IMR-90 (cell line): ENCODE results near the gene LUC7L3. TPM values are rescaled to one million over a fixed set of nuclear protein-coding genes. Genes with fewer than 3 reads are reported as not detected.

Source experiments
- ATAC-seq: fragments of 200-7000 bp; cut with Tn5 transposase; 2 replicates; pipeline ENCODE4 v1.9.1; 2020; ENCODE audit warnings: low read depth, mild to moderate bottlenecking, moderate library complexity
- BruUV-seq: library from RNA; stranded (reverse); fragments of 400-500 nt; replicated peaks from 2 replicates; lab custom pipeline; 2021; lab: Mats Ljungman, UMichigan
- CTCF ChIA-PET: fragments of 300-600 bp; formaldehyde crosslinking; extraction: SDS; loops from one replicate; lab custom pipeline; 2021; ENCODE audit warnings: antibody characterized with exemption; lab: Yijun Ruan, JAX
- POLR2A ChIA-PET: fragments of 300-600 bp; sonication (Branson Sonifier 250); formaldehyde crosslinking; loops from one replicate; lab custom pipeline; 2022; ENCODE audit warnings: antibody characterized with exemption; ENCODE audit not compliant: unreplicated experiment; lab: Charles Lee
- DNase-seq: peaks from one replicate; pipeline ENCODE4 v3.0.0; 2013
- H2AFZ ChIP-seq: replicated peaks from 2 replicates; pipeline ENCODE3; 2013; ENCODE audit warnings: low read length, mild to moderate bottlenecking; ENCODE audit not compliant: poor library complexity
- H2AK5ac ChIP-seq: 2 replicates; pipeline ENCODE4 v1.6.1; 2013; ENCODE audit warnings: low read depth, low read length, inconsistent platforms
- H2AK9ac ChIP-seq: replicated peaks from 2 replicates; pipeline ENCODE3; 2013; ENCODE audit warnings: mild to moderate bottlenecking, low read depth, low read length, moderate library complexity; ENCODE audit not compliant: poor library complexity
- H2BK120ac ChIP-seq: 2 replicates; pipeline ENCODE4 v1.6.1; 2013; ENCODE audit warnings: low read depth, low read length, inconsistent platforms
- H2BK15ac ChIP-seq: 3 replicates; pipeline ENCODE4 v1.6.1; 2013; ENCODE audit warnings: low read depth, low read length, inconsistent platforms
- H2BK20ac ChIP-seq: 2 replicates; pipeline ENCODE4 v1.6.1; 2013; ENCODE audit warnings: low read depth, mild to moderate bottlenecking, inconsistent platforms, low read length, moderate library complexity
- H2BK5ac ChIP-seq: 2 replicates; pipeline ENCODE4 v1.6.1; 2013; ENCODE audit warnings: mild to moderate bottlenecking, low read depth, low read length, inconsistent platforms; ENCODE audit not compliant: poor library complexity, severe bottlenecking
- H3K14ac ChIP-seq: replicated peaks from 2 replicates; pipeline ENCODE4 v1.6.1; 2013; ENCODE audit warnings: low read depth, low read length, inconsistent platforms
- H3K18ac ChIP-seq: 2 replicates; pipeline ENCODE4 v1.6.1; 2013; ENCODE audit warnings: low read depth, low read length, control low read depth
- H3K23ac ChIP-seq: 2 replicates; pipeline ENCODE4 v1.6.1; 2013; ENCODE audit warnings: low read depth, low read length, inconsistent platforms
- H3K27ac ChIP-seq: 2 replicates; pipeline ENCODE4 v1.5.1; 2013; ENCODE audit warnings: mild to moderate bottlenecking, control low read depth, low read length; ENCODE audit not compliant: insufficient read depth
- H3K27me3 ChIP-seq: 2 replicates; pipeline ENCODE4 v1.6.1; 2013; ENCODE audit warnings: low read length; ENCODE audit not compliant: control insufficient read depth, insufficient read depth
- H3K36me3 ChIP-seq: 2 replicates; pipeline ENCODE4 v1.6.1; 2013; ENCODE audit warnings: low read length, mixed read lengths; ENCODE audit not compliant: control insufficient read depth, insufficient read depth
- H3K4ac ChIP-seq: 2 replicates; pipeline ENCODE4 v1.6.1; 2013; ENCODE audit warnings: low read depth, low read length, inconsistent platforms
- H3K4me1 ChIP-seq: 2 replicates; pipeline ENCODE4 v1.6.1; 2013; ENCODE audit warnings: low read length, mixed read lengths; ENCODE audit not compliant: control insufficient read depth, insufficient read depth
- H3K4me2 ChIP-seq: 2 replicates; pipeline ENCODE4 v1.6.1; 2013; ENCODE audit warnings: low read depth, mild to moderate bottlenecking, control low read depth, low read length, moderate library complexity
- H3K4me3 ChIP-seq: 2 replicates; pipeline ENCODE4 v1.5.1; 2013; ENCODE audit warnings: low read depth, mild to moderate bottlenecking, control low read depth, low read length, moderate library complexity; ENCODE audit not compliant: insufficient read depth
- H3K56ac ChIP-seq: 2 replicates; pipeline ENCODE4 v1.6.1; 2013; ENCODE audit warnings: low read length, inconsistent platforms; ENCODE audit not compliant: insufficient read depth; ENCODE audit errors: extremely low read depth
- H3K79me1 ChIP-seq, 2 experiments: 2 replicates each; pipeline ENCODE4 v1.6.1; 2013; ENCODE audit warnings: low read length in 2 of 2, inconsistent platforms in 1 of 2, low read depth in 1 of 2
- H3K9ac ChIP-seq: 2 replicates; pipeline ENCODE4 v1.6.1; 2013; ENCODE audit warnings: low read depth, low read length, control low read depth
- H3K9me1 ChIP-seq: 2 replicates; pipeline ENCODE4 v1.6.1; 2013; ENCODE audit warnings: low read length, inconsistent platforms; ENCODE audit not compliant: insufficient read depth
- H3K9me3 ChIP-seq: 2 replicates; pipeline ENCODE4 v1.6.1; 2013; ENCODE audit warnings: low read length; ENCODE audit not compliant: control insufficient read depth, insufficient read depth
- H4K20me1 ChIP-seq: 2 replicates; pipeline ENCODE4 v1.6.1; 2013; ENCODE audit warnings: low read length, inconsistent platforms; ENCODE audit not compliant: insufficient read depth
- H4K5ac ChIP-seq: 2 replicates; pipeline ENCODE4 v1.6.1; 2013; ENCODE audit warnings: mild to moderate bottlenecking, low read depth, low read length, control low read depth
- H4K8ac ChIP-seq, 2 experiments: 2 replicates each; pipeline ENCODE4 v1.6.1; 2013; ENCODE audit warnings: low read depth in 2 of 2, low read length in 2 of 2, control low read depth in 1 of 2, inconsistent platforms in 1 of 2
- H4K91ac ChIP-seq: 2 replicates; pipeline ENCODE4 v1.6.1; 2013; ENCODE audit warnings: low read depth, low read length, inconsistent platforms; ENCODE audit not compliant: insufficient read depth
- MAFK ChIP-seq: IDR thresholded peaks from 2 replicates; pipeline ENCODE4 v1.6.1; 2012; ENCODE audit warnings: low read depth, low read length, improper control_type of control experiment
- RFX5 ChIP-seq: IDR thresholded peaks from 2 replicates; pipeline ENCODE4 v1.8.0; 2012; ENCODE audit warnings: low read depth, mild to moderate bottlenecking, low read length, moderate library complexity
- WGBS, 2 experiments: methylation state at CpG; one replicate each; pipeline versions ENCODE4 v1.1.5 to v1.1.7; 2013; ENCODE audit warnings: missing lambda C conversion rate in 2 of 2; ENCODE audit not compliant: insufficient read length in 1 of 2; ENCODE audit errors: extremely low coverage in 2 of 2; 5-methylcytosine and 5-hydroxymethylcytosine counted together
- dilution Hi-C: fragments of 300-500 bp; cut with HindIII; formaldehyde crosslinking; loops from one replicate; pipeline ENCODE4 v1.14.3; 2018; ENCODE audit warnings: low sequenced_read_pairs; ENCODE audit not compliant: unreplicated experiment
- in situ Hi-C: fragments of 300-500 bp; cut with MboI; formaldehyde crosslinking; loops from 3 replicates; pipeline ENCODE4 v1.14.3; 2019; ENCODE audit warnings: low sequenced_read_pairs, inconsistent platforms, mixed read lengths
- intact Hi-C: fragments of 100-400 bp; cut with micrococcal nuclease; formaldehyde crosslinking; loops from 2 replicates; pipeline ENCODE4 v1.10.0; 2022
- polyA plus RNA-seq, 3 experiments: library from polyadenylated mRNA; depleted of rRNA; stranded (reverse); fragments of >200 nt; gene quantifications; 2 replicates each; pipeline ENCODE4 v1.2.3, GENCODE V29; 2012; ENCODE audit warnings: low replicate concordance in 1 of 3
- total RNA-seq: library from RNA; depleted of rRNA; stranded (reverse); fragments of >200 nt; gene quantifications from 2 replicates; pipeline ENCODE4 v1.2.3, GENCODE V29; 2012

Gene LUC7L3
- total and polyA plus RNA-seq, 2 of the 4 experiments (the other 2 are of a cell fraction) = 17.7 to 44.7 TPM

GRCh38 chr17:50721194-50722010, 2.0 kb downstream of the LUC7L3 start:
- CTCF ChIA-PET = interaction anchor here (0.6 kb wide), 1 partner anchor 436 kb away, joined by 5 read pairs; no protein-coding TSS in a partner anchor
- 0 out of 2 replicates have a peak overlapping the region, but pooled peaks have one; percentile 5 for H3K14ac ChIP-seq
- H3K36me3 ChIP-seq = 0 out of 2 replicates have a peak, but pooled peaks cover 2% of the 10 kb centered on the region
- H3K9me3 ChIP-seq = no peaks in the 10 kb centered on the region
- peaks cover 6% of the 10 kb centered on the region for H3K9me1 ChIP-seq
- H4K20me1 ChIP-seq = peaks cover 65% of the 10 kb centered on the region
- no peak overlapping the region for H3K18ac ChIP-seq
- in situ Hi-C loops (no loop called here), intact Hi-C loops (no loop called here), dilution Hi-C loops (no loop called here)
- DNase-seq (no peak), ATAC-seq (no peak)
- peak overlapping the region; percentile 100 for H3K4me2 ChIP-seq
- H3K9ac ChIP-seq = peak overlapping the region; percentile 80; the same call in 1 of the 2 replicates
- H4K91ac ChIP-seq = no peak overlapping the region
- peaks cover 0 to 18% of the 10 kb centered on the region in 2 experiments; a peak in 2 of 4 replicates for H3K79me1 ChIP-seq
- no CpG with 5 or more reads among the region's 7 CpGs for WGBS, 2 experiments
- H2BK120ac ChIP-seq = no peak overlapping the region
- H2AK5ac ChIP-seq = no peak overlapping the region
- no TSS peak for BruUV-seq
- H3K23ac ChIP-seq = peak overlapping the region; percentile 34; the same call in 1 of the 2 replicates
- no peaks in the 10 kb centered on the region for H3K27me3 ChIP-seq
- no peak overlapping the region for H2AK9ac ChIP-seq
- peak overlapping the region; percentile 18 for H2BK5ac ChIP-seq
- no peak overlapping the region for H4K8ac ChIP-seq
- H2BK20ac ChIP-seq = no peak overlapping the region
- H3K27ac ChIP-seq = no peak overlapping the region
- H2BK15ac ChIP-seq = no peak overlapping the region
- peak overlapping the region; percentile 9; the same call in 1 of the 2 replicates for H3K56ac ChIP-seq
- H3K4me3 ChIP-seq = peak overlapping the region; percentile 79
- POLR2A ChIA-PET = no interaction called here
- no peaks in the 10 kb centered on the region for H3K4me1 ChIP-seq
- H2AFZ ChIP-seq = no peak overlapping the region
- peak; percentile 15; the same call in 1 of the 2 replicates for TF ChIP-seq MAFK
- no peak for TF ChIP-seq RFX5
- no peak overlapping the region for H4K5ac ChIP-seq
- no peak overlapping the region for H3K4ac ChIP-seq
